Kidney tubule cell (primary cell): ENCODE data around the gene ABT1.

ENCODE experiments used
- DNase-seq: peaks from one replicate; pipeline ENCODE4 v3.0.0-alpha.2; 2018; ENCODE audit warnings: low spot score

ABT1 gene

GRCh38 chr6:26607434-26608230 lies 10.9 kb downstream of the ABT1 start:
- peak; percentile 68 for DNase-seq

- DNase-seq: no peak
Observed at GRCh38 chr6:26609463-26609862, 12.7 kb downstream of the ABT1 start.

GRCh38 chr6:26611599-26611998 lies 14.8 kb downstream of the ABT1 start:
- DNase-seq: no peak

DNA sequence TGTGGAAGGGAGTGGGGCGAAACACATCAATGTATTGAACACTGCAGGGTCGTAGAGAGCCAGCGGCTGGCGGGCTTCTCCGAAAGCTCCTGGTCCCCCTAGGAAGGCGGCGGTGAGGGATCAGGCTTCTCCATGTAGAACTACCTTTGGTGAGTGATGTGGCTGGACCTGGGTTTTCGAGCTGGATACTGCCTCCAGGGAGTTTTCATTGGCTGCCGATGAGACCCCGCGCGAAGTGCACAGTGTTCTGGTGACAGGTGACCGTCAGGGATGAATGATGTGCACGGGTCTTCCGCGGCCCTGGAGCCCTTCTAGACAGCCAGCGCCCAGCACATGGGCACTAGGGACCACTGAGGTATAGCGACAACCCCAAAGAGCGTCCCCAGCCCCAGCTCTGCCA lies 16.4 kb downstream of the ABT1 start:
- no peak for DNase-seq

DNA sequence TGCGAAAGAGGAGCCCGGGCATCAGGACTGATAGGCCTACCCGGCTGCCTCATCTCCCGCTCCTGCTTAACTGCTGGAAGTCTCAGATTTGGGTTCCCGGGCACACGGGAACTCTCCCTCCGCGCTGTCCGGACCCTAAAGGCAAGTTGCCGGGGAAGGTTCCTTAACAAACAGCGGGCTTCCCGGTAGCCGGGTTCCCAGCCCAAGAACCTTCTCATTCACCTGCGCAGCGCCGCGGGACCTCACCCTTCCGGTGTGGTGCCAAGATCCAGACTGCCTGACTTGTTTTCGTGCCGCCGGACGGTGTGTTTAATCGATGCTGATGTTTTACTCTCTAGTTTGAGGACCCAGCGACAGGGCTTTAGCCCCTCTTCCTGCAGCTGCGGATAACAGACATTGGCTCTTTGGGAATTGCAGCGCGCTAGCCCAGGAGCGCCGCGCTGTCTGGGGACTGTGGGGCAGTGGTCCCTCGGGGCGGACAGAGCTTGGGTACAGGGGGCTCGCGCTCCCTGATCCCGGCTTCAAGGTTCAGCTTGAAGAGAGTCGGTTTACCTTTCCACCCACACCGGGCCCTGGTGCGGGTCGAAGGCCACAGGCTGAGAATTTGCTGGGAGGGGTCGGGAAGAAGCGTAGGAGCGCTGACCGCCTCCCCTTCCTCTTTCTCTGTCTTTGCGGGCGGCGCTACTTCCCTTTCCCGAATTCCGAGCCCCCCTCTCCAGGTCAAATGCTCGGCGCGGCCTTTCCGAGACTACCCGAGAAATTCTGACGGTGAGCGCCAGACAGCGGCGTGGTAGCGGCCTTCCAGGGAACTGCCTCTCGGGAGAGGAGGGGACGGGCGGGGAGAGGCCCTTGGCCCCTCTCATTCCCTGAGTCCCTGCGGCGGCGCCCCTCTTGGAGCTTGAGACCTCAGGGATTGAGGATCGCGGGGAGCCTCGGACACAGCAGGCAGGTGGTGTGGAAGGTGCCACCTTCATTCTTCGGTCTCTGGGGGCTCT lies 17.2 kb downstream of the ABT1 start:
- peak; percentile 6 for DNase-seq

- DNase-seq: no peak
Observed at GRCh38 chr6:26623339-26623859, 26.6 kb downstream of the ABT1 start.

DNA sequence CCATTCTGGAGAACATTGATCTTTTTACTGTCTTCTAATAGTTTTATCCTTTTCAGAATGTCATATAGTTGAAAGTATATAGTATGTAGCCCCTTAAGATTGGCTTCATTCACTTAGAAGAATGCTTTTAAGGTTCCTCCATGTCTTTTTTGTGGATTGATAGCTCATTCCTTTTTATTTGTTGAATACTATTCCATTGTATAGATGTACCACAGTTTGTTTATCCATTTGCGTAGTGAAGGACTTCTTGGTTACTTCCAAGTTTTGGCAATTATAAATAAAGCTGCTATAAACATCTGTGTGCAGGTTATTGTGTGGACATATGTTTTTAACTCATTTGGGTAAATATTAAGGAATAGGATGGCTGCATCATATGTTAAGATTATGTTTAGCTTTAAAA lies 27.8 kb downstream of the ABT1 start:
- no peak for DNase-seq

DNA sequence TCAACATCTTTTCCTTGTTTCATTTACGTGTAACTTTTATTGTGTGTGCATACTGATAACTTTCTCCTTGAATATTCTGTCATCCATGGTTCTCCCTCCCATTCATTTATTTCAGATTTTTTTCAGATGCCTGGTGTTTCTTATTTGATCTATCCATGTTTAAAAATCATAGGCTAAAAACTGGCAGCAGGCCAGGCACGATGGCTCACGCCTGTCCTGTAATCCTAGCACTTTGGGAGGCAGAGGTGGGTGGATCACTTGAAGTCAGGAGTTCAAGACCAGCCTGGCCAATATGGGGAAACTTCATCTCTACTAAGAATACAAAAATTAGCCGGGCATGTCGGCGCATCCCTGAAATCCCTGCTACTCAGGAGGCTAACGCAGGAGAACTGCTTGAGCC lies 31.1 kb downstream of the ABT1 start:
- DNase-seq: no peak

DNA sequence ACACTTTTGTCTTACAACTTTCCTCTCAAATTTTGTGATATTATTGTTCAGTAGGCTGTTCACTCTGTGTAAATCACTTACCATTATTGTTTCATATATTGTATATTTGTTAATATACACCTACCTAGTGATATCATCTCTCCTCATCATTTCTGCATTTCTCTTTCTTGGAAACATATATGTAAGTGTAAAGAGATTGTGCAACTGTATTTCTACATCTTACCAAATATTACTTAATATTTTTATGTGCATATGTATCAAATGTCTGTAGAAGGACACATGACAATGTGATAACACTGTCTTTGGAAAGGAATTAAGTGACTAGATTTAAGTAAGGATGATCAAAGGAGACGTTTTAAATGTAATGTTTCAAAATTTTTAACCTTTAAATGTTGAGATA lies 32.6 kb downstream of the ABT1 start:
- no peak for DNase-seq

GRCh38 chr6:26640806-26641205 lies 44.1 kb downstream of the ABT1 start:
- no peak for DNase-seq

DNA sequence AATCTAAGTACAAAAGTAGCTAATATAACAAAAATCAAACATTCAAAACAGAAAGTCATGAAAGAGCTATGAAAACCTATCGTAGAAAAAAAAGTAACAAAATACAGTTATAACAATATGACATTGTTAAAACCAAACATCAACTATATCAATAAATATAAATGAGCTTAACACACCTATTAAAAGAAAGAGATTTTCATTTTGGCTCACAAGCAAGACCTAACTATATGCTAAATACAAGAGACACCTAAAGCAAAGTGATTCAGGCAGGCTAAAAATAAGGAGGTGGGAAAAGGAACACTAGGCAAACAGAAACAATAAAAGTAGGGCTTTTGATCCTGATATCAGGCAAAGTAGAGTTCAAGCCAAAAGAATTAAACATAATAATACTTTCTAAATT lies 49.3 kb downstream of the ABT1 start:
- DNase-seq: no peak
